ENCODE data around the gene GNG14.
"Not testable (repeated sequence)": the region's sequence is repeated elsewhere in the genome, so short reads cannot be mapped to it uniquely, and the experiment has no call there.

GRCh38 chr19:12725612-12726011 lies 37.8 kb downstream of the GNG14 start:
- TF ChIP-seq POLR2AphosphoS5, TAF1 (IDR thresholded peaks at IDR 0.05; ENCODE audit: low read depth, low read length): not testable (repeated sequence)
